Liver (tissue), 9 donors: ENCODE results near the gene JTB. TPM values are rescaled to one million over a fixed set of nuclear protein-coding genes. Genes with fewer than 3 reads are reported as not detected.

Experiments
- DNase-seq: peaks from one replicate; pipeline ENCODE4 v3.0.0-alpha.2; 2017; ENCODE audit warnings: low spot score
- H3K27ac ChIP-seq, 2 donors: one replicate each; pipeline ENCODE4 v1.7.0; 2013; ENCODE audit warnings: inconsistent platforms in 2 of 2, low read length in 2 of 2, control low read depth in 1 of 2, low read depth in 1 of 2, mild to moderate bottlenecking in 1 of 2
- H3K27me3 ChIP-seq, 4 donors: one replicate each; pipeline versions ENCODE4 v1.6.1 to v1.7.0; 2013; ENCODE audit warnings: low read length in 3 of 4, inconsistent platforms in 1 of 4, mild to moderate bottlenecking in 1 of 4, moderate library complexity in 1 of 4; ENCODE audit not compliant: control insufficient read depth in 4 of 4, insufficient read depth in 4 of 4
- H3K36me3 ChIP-seq, 4 donors: one replicate each; pipeline versions ENCODE4 v1.6.1 to v1.7.0; 2013; ENCODE audit warnings: low read length in 3 of 4, mild to moderate bottlenecking in 3 of 4, low read depth in 1 of 4, moderate library complexity in 1 of 4; ENCODE audit not compliant: control insufficient read depth in 4 of 4, insufficient read depth in 3 of 4
- H3K4me1 ChIP-seq, 4 donors: one replicate each; pipeline versions ENCODE4 v1.6.1 to v1.7.0; 2013; ENCODE audit warnings: low read length in 3 of 4, mild to moderate bottlenecking in 3 of 4, moderate library complexity in 1 of 4; ENCODE audit not compliant: control insufficient read depth in 4 of 4, insufficient read depth in 4 of 4
- H3K4me3 ChIP-seq, 3 donors: one replicate each; pipeline versions ENCODE4 v1.6.1 to v1.7.0; 2013; ENCODE audit warnings: low read length in 3 of 3, control low read depth in 1 of 3, low read depth in 1 of 3, mild to moderate bottlenecking in 1 of 3
- H3K9ac ChIP-seq, 2 donors: one replicate each; pipeline ENCODE4 v1.7.0; 2013; ENCODE audit warnings: low read length in 2 of 2, mild to moderate bottlenecking in 2 of 2, moderate library complexity in 2 of 2, control low read depth in 1 of 2, low read depth in 1 of 2
- H3K9me3 ChIP-seq, 4 donors: one replicate each; pipeline versions ENCODE4 v1.6.1 to v1.7.0; 2013; ENCODE audit warnings: low read length in 3 of 4; ENCODE audit not compliant: control insufficient read depth in 4 of 4
- ATF3 ChIP-seq: IDR thresholded peaks from 2 replicates; pipeline ENCODE4 v1.6.1; 2016; ENCODE audit warnings: antibody characterized with exemption
- CTCF ChIP-seq: fragments of 150-350 bp; IDR thresholded peaks from 2 replicates; pipeline ENCODE4 v1.5.1; 2017; ENCODE audit warnings: improper control_type of control experiment, low read depth, low read length; ENCODE audit not compliant: missing input control
- EGR1 ChIP-seq, 2 donors: IDR thresholded peaks; 2 replicates each; pipeline ENCODE4 v1.6.1; 2016 to 2018; ENCODE audit warnings: antibody characterized with exemption in 2 of 2, low read depth in 2 of 2
- FOXA1 ChIP-seq: IDR thresholded peaks from 2 replicates; pipeline ENCODE4 v1.6.1; 2016; ENCODE audit warnings: antibody characterized with exemption
- FOXA2 ChIP-seq: IDR thresholded peaks from 2 replicates; pipeline ENCODE4 v1.6.1; 2016; ENCODE audit warnings: antibody characterized with exemption
- GABPA ChIP-seq, 2 donors: IDR thresholded peaks in 1 of 2; conservative IDR thresholded peaks in 1 of 2; 2 replicates each; pipeline ENCODE4 v1.6.1; 2016; ENCODE audit warnings: antibody characterized with exemption in 2 of 2, mild to moderate bottlenecking in 1 of 2, moderate library complexity in 1 of 2
- HNF4A ChIP-seq, 2 donors: conservative IDR thresholded peaks; 2 replicates each; pipeline ENCODE4 v1.6.1; 2016; ENCODE audit warnings: antibody characterized with exemption in 2 of 2, mild to moderate bottlenecking in 2 of 2
- HNF4G ChIP-seq: IDR thresholded peaks from 2 replicates; pipeline ENCODE4 v1.6.1; 2016; ENCODE audit warnings: antibody characterized with exemption
- JUND ChIP-seq, 2 donors: IDR thresholded peaks; 2 replicates each; pipeline ENCODE4 v1.6.1; 2016; ENCODE audit warnings: antibody characterized with exemption in 2 of 2
- MAX ChIP-seq: IDR thresholded peaks from 2 replicates; pipeline ENCODE4 v1.6.1; 2016; ENCODE audit warnings: antibody characterized with exemption
- NR2F2 ChIP-seq: IDR thresholded peaks from 2 replicates; pipeline ENCODE4 v1.6.1; 2016; ENCODE audit warnings: antibody characterized with exemption
- RAD21 ChIP-seq, 2 donors: IDR thresholded peaks; 2 replicates each; pipeline ENCODE4 v1.6.1; 2016; ENCODE audit warnings: antibody characterized with exemption in 2 of 2, mild to moderate bottlenecking in 2 of 2
- REST ChIP-seq: IDR thresholded peaks from 2 replicates; pipeline ENCODE4 v1.6.1; 2016; ENCODE audit warnings: antibody characterized with exemption, mild to moderate bottlenecking
- RXRA ChIP-seq, 2 donors: IDR thresholded peaks; 2 replicates each; pipeline ENCODE4 v1.6.1; 2017 to 2018; ENCODE audit warnings: antibody characterized with exemption in 2 of 2, mild to moderate bottlenecking in 1 of 2
- SP1 ChIP-seq: IDR thresholded peaks from 2 replicates; pipeline ENCODE4 v1.6.1; 2018; ENCODE audit warnings: antibody characterized with exemption, mild to moderate bottlenecking
- TAF1 ChIP-seq: conservative IDR thresholded peaks from 2 replicates; pipeline ENCODE4 v1.6.1; 2016; ENCODE audit warnings: antibody characterized with exemption, mild to moderate bottlenecking
- YY1 ChIP-seq: IDR thresholded peaks from 2 replicates; pipeline ENCODE4 v1.6.1; 2016; ENCODE audit warnings: antibody characterized with exemption, mild to moderate bottlenecking
- ZBTB33 ChIP-seq: IDR thresholded peaks from 2 replicates; pipeline ENCODE4 v1.6.1; 2016; ENCODE audit warnings: antibody characterized with exemption
- WGBS: extraction: QIAGEN DNeasy Blood & Tissue Kit; methylation state at CpG from one replicate; pipeline ENCODE4 v1.1.7; 2013; 5-methylcytosine and 5-hydroxymethylcytosine counted together
- polyA plus RNA-seq, 2 donors: library from polyadenylated mRNA; stranded (reverse) in 1 of 2; unstranded in 1 of 2; fragments of 200-250 nt in 1 of 2; fragments of >200 nt in 1 of 2; fragmentation: Nextera tagmentation in 1 of 2; extraction: Ambion mirVana in 1 of 2; gene quantifications; one replicate each; pipeline versions ENCODE4 v1.2.1 to v1.2.3, GENCODE V29; 2013 to 2015
- total RNA-seq, 2 donors: library from RNA; depleted of rRNA; stranded (reverse); fragments of >200 nt; gene quantifications; one replicate each; pipeline ENCODE4 v1.2.3, GENCODE V29; 2014
- donor health status: healthy.
- donor health status: healthy.
- donor health status: healthy.
- donor health status: healthy.
- donor health status: healthy.

The JTB gene
- total and polyA plus RNA-seq, 4 donors: 88.9 to 182 (median 124) TPM

GRCh38 chr1:153958111-153958960 lies 19.1 kb downstream of the JTB start, which contains the start of gene CRTC2:
Gene CRTC2, minus strand, starts transcription at chr1:153958612. Its CDS starts 115 bp downstream, at chr1:153958497.
- Histone ChIP-seq H3K9me3 (no peaks in the 10 kb centered on the region), H3K36me3 (peaks cover 0 to 8% (median 1%) of the 10 kb centered on the region in 4 donors), H3K4me3 (peak within 1 kb of the TSS; percentile 68 to 99 (median 89)), H3K9ac (peak within 1 kb of the TSS; percentile 73 to 89), H3K27me3 (no peaks in the 10 kb centered on the region), H3K4me1 (peaks cover 12 to 67% (median 54%) of the 10 kb centered on the region in 4 donors), H3K27ac (peak within 1 kb of the TSS; percentile 91 to 94)
- WGBS: under 1% methylated on average over 74 of the region's 75 CpGs
- DNase-seq: peak; percentile 98
- TF ChIP-seq HNF4A (conservative IDR thresholded peaks at IDR 0.05) (peak; percentile 9 to 10), JUND (IDR thresholded peaks at IDR 0.05) (peak in 1 of 2 donors; percentile 26), NR2F2 (peak; percentile 72), YY1 (peak; percentile 74), FOXA1 (peak; percentile 16), RXRA (IDR thresholded peaks at IDR 0.05) (peak in 1 of 2 donors; percentile 55), GABPA (IDR thresholded peaks at IDR 0.05 in 1 of 2, conservative IDR thresholded peaks at IDR 0.05 in 1 of 2) (peak; percentile 67 to 90), CTCF (no peak), TAF1 (no peak), ATF3 (no peak), SP1 (peak; percentile 69), ZBTB33 (no peak), MAX (peak; percentile 64), EGR1 (IDR thresholded peaks at IDR 0.05; ENCODE audit: low read depth in 2 of 2) (peak in 1 of 2 donors; percentile 45), FOXA2 (peak; percentile 5), RAD21 (IDR thresholded peaks at IDR 0.05) (no peak), REST (peak; percentile 40), HNF4G (no peak)
